ENCODE data around the gene GPLD1.

DNA sequence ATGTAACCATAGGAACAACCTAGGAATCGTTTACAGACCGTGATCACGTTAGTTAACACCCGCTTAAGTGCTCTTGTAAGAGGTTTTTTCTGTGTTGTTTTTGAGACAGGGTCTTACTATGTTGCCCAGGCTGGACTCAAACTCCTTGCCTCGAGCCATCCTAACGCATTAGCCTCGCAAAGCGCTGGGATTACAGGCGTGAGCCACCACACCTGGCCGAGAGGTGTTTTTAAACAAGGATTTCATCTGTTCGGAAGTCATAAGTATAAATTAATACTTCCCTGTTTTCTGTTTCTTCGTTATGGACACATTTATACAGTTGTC is 85.9 kb downstream of the GPLD1 start:
- TF ChIP-seq, protein P1, sequence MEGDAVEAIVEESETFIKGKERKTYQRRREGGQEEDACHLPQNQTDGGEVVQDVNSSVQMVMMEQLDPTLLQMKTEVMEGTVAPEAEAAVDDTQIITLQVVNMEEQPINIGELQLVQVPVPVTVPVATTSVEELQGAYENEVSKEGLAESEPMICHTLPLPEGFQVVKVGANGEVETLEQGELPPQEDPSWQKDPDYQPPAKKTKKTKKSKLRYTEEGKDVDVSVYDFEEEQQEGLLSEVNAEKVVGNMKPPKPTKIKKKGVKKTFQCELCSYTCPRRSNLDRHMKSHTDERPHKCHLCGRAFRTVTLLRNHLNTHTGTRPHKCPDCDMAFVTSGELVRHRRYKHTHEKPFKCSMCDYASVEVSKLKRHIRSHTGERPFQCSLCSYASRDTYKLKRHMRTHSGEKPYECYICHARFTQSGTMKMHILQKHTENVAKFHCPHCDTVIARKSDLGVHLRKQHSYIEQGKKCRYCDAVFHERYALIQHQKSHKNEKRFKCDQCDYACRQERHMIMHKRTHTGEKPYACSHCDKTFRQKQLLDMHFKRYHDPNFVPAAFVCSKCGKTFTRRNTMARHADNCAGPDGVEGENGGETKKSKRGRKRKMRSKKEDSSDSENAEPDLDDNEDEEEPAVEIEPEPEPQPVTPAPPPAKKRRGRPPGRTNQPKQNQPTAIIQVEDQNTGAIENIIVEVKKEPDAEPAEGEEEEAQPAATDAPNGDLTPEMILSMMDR (IDR thresholded peaks at IDR 0.05), result no peak
- no peak for TF ChIP-seq POLR2AphosphoS5 (IDR thresholded peaks at IDR 0.05)
- TF ChIP-seq POLR2A (IDR thresholded peaks at IDR 0.05), result no peak
